ENCODE results near the gene PSAT1. TPM values are rescaled to one million over a fixed set of nuclear protein-coding genes. Genes with fewer than 3 reads are reported as not detected.

Gene PSAT1
- total RNA-seq, 1 donor from 2014 or later = 142 TPM

DNA sequence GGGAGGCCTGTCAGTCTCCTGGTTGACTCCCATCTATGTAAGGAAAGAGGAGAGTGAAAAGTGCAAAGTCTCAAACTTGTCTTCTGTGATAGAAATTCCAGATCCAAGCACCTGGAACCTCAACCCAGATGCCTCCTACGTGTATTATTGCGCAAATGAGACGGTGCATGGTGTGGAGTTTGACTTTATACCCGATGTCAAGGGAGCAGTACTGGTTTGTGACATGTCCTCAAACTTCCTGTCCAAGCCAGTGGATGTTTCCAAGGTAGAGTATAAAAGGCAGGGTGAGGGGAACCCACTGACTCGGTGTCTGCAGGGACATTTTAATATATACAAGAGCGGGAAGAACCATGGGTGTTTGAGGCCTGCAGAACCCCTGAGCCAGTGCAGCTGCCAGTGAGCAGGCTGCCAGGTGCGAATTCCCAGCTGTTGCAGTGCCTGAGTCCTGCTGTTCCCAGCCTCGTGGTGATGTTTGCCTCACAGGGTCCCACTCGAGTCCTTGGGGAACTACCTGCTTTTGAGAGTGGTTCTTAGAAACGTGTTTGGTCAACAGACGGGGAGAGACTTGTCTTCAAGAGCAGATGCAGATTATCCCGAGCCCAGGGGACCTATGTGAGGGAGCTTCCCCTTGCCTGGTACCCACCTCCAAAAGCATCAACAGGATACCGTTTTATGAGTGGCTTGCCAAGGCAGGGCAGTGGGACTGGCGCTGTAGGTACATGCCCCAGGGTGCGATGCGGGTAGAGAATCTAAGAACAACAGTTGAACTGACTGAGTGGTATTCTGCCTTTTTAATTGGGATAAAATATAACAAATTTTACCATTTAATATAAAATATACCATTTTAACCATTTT is 9.5 kb downstream of the PSAT1 start:
- Histone ChIP-seq H3K27me3 (ENCODE audit: control insufficient read depth, insufficient read depth, low read length) (no peaks in the 10 kb centered on the region), H3K4me3 (ENCODE audit: low read depth, low read length) (no peak overlapping the region), H3K36me3 (ENCODE audit: control insufficient read depth, insufficient read depth, low read length) (peaks cover 53% of the 10 kb centered on the region)
- DNase-seq (ENCODE audit: low read depth) (no peak), FAIRE-seq (no peak)
- TF ChIP-seq, protein P1, sequence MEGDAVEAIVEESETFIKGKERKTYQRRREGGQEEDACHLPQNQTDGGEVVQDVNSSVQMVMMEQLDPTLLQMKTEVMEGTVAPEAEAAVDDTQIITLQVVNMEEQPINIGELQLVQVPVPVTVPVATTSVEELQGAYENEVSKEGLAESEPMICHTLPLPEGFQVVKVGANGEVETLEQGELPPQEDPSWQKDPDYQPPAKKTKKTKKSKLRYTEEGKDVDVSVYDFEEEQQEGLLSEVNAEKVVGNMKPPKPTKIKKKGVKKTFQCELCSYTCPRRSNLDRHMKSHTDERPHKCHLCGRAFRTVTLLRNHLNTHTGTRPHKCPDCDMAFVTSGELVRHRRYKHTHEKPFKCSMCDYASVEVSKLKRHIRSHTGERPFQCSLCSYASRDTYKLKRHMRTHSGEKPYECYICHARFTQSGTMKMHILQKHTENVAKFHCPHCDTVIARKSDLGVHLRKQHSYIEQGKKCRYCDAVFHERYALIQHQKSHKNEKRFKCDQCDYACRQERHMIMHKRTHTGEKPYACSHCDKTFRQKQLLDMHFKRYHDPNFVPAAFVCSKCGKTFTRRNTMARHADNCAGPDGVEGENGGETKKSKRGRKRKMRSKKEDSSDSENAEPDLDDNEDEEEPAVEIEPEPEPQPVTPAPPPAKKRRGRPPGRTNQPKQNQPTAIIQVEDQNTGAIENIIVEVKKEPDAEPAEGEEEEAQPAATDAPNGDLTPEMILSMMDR (IDR thresholded peaks at IDR 0.05; ENCODE audit: insufficient read depth, low read length, severe bottlenecking) = no peak

DNA sequence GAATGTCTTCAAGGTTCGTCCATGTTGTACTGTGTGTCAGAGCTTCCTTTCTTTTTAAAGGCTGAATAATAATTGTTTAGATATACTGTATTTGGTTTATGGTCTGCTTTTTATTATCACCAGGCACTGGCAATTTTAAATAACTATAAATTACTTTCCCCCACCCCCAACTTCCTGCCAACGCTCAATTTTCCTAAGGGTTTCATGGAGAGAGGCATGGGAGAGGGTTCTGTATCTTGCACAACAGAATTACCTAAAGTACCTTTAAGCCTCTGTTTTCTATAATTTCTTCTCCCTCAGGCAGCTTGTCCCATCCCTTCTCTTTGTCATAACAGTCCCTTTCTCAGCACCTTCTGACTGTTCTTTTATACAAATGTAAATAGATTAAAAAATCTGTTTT is 10.4 kb downstream of the PSAT1 start:
- DNase-seq (ENCODE audit: low read depth) (no peak), FAIRE-seq (no peak)
- Histone ChIP-seq H3K4me3 (ENCODE audit: low read depth, low read length) (no peak overlapping the region), H3K27me3 (ENCODE audit: control insufficient read depth, insufficient read depth, low read length) (no peaks in the 10 kb centered on the region), H3K36me3 (ENCODE audit: control insufficient read depth, insufficient read depth, low read length) (peaks cover 52% of the 10 kb centered on the region)
- TF ChIP-seq, protein P1 (IDR thresholded peaks at IDR 0.05; ENCODE audit: insufficient read depth, low read length, severe bottlenecking) = no peak

DNA sequence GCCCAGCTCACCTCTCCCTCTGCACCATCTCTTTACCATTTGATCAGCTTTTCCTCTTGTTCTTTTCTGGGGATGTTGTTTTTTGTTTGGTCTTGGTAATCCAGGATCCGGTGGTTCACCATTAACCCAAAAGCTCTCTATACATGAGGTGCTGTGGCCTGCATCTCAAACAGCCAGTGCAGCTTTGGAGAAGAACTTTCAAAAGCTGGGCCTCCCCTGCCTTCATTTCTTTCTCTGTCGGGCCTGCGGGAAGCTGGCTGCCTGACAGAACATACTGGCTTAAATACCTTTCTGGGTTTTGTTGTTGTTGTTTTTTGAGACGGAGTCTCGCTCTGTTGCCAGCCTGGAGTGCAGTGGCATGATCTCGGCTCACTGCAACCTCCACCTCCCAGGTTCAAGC is 12.1 kb downstream of the PSAT1 start:
- DNase-seq (ENCODE audit: low read depth) (no peak), FAIRE-seq (no peak)
- H3K27me3 ChIP-seq (ENCODE audit: control insufficient read depth, insufficient read depth, low read length) = no peaks in the 10 kb centered on the region
- TF ChIP-seq, protein P1 (IDR thresholded peaks at IDR 0.05; ENCODE audit: insufficient read depth, low read length, severe bottlenecking) = no peak
- peaks cover 47% of the 10 kb centered on the region for H3K36me3 ChIP-seq (ENCODE audit: control insufficient read depth, insufficient read depth, low read length)
- H3K4me3 ChIP-seq (ENCODE audit: low read depth, low read length) = no peak overlapping the region

DNA sequence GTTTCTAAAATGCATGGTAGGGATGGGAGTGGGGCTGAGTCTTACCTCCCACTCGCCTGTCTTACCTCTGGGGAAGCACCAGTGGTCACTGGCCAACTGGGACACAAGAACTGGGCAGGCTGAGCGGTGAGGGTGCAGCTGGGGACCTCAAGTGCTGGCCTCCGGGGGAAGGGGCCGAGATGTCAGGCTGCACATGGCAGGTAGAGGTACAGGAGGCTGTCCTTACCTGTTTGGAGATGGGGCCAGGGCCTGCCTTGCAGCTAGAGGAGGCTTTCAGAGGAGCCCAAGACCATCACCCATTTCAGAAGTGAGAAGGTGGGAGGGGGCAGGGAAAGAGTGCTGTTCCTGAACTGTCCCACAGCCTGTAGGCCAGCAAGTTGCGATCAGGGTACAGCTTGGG is 14.2 kb downstream of the PSAT1 start:
- Histone ChIP-seq H3K36me3 (ENCODE audit: control insufficient read depth, insufficient read depth, low read length) (peaks cover 46% of the 10 kb centered on the region), H3K4me3 (ENCODE audit: low read depth, low read length) (no peak overlapping the region), H3K27me3 (ENCODE audit: control insufficient read depth, insufficient read depth, low read length) (no peaks in the 10 kb centered on the region)
- DNase-seq (ENCODE audit: low read depth) (no peak), FAIRE-seq (no peak)
- TF ChIP-seq, protein P1 (IDR thresholded peaks at IDR 0.05; ENCODE audit: insufficient read depth, low read length, severe bottlenecking) = no peak

DNA sequence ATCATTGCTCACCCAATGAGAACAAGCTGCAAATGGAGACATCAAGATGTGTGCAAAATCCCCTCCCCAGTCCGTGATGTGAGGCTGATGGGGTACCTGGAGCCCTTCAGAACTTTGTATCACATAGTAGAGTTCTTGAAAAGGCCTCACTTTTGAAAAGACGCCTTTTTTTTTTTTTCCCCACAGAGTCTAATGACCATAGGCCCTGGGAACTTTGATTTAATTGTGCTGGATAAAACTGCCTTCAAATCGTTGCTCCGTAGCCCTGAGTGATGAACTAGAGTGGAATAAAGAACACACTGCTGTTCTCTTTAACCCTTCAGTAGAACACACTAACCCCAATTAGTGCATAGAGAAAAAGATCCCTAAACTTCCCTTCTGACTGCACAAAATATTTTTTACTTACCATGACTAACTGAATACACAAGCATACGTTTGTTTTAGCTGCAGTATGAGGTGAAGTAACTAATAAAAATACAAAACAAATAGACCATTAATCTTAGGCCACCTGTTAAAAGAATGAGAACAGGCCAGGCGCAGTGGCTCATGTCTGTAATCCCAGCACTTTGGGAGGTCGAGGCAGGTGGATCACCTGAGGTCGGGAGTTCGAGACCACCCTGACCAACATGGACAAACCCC is 15.1 kb downstream of the PSAT1 start:
- TF ChIP-seq, protein P1 (IDR thresholded peaks at IDR 0.05; ENCODE audit: insufficient read depth, low read length, severe bottlenecking) = no peak
- Histone ChIP-seq H3K27me3 (ENCODE audit: control insufficient read depth, insufficient read depth, low read length) (no peaks in the 10 kb centered on the region), H3K36me3 (ENCODE audit: control insufficient read depth, insufficient read depth, low read length) (peaks cover 48% of the 10 kb centered on the region), H3K4me3 (ENCODE audit: low read depth, low read length) (no peak overlapping the region)
- DNase-seq (ENCODE audit: low read depth) (no peak), FAIRE-seq (no peak)
